Measurements from ENCODE around the gene NCOA3. TPM values are rescaled to one million over a fixed set of nuclear protein-coding genes. Genes with fewer than 3 reads are reported as not detected.
"Not testable (repeated sequence)": the region's sequence is repeated elsewhere in the genome, so short reads cannot be mapped to it uniquely, and the experiment has no call there.

Gene NCOA3
- total and polyA plus RNA-seq, 12 donors = 2.6 to 35.6 (median 22.2) TPM

- no peak for TF ChIP-seq POLR2A (IDR thresholded peaks at IDR 0.05)
- TF ChIP-seq CTCF (IDR thresholded peaks at IDR 0.05) = no peak
- peaks cover 36 to 68% of the 10 kb centered on the region in 2 donors for H3K4me1 ChIP-seq (replicated peaks in 1 of 2)
- H3K27ac ChIP-seq = peak overlapping the region; percentile 4 to 62 (median 43)
- H3K4me3 ChIP-seq = no peak overlapping the region
- intact Hi-C loops (cut with DNase I) = no loop called here
- no peaks in the 10 kb centered on the region for H3K27me3 ChIP-seq
- peak in 4 of 7 donors; percentile 31 to 58 (median 48) for DNase-seq
- no peaks in the 10 kb centered on the region for H3K36me3 ChIP-seq (replicated peaks in 1 of 2)
- WGBS, 4 donors = 45 to 50% (median 47%) methylated on average over 4 of the region's 4 CpGs
- no peaks in the 10 kb centered on the region for H3K9me3 ChIP-seq (replicated peaks in 1 of 3)
Measured at GRCh38 chr20:47574616-47575364, 73.1 kb downstream of the NCOA3 start.

GRCh38 chr20:47576516-47577033 is 74.9 kb downstream of the NCOA3 start:
- intact Hi-C loops (cut with DNase I) = no loop called here
- peaks cover 36 to 71% of the 10 kb centered on the region in 2 donors for H3K4me1 ChIP-seq (replicated peaks in 1 of 2)
- peak overlapping the region in 1 of 4 donors; percentile 23 for H3K4me3 ChIP-seq
- TF ChIP-seq POLR2A (IDR thresholded peaks at IDR 0.05) (peak in 1 of 2 donors; percentile 49), CTCF (IDR thresholded peaks at IDR 0.05) (no peak)
- no peaks in the 10 kb centered on the region for H3K27me3 ChIP-seq
- H3K27ac ChIP-seq = peak overlapping the region; percentile 14 to 60 (median 46)
- no peaks in the 10 kb centered on the region for H3K36me3 ChIP-seq (replicated peaks in 1 of 2)
- WGBS, 4 donors = 2 to 12% (median 3%) methylated on average over 4 of the region's 4 CpGs
- H3K9me3 ChIP-seq (replicated peaks in 1 of 3) = no peaks in the 10 kb centered on the region
- peak; percentile 50 to 83 (median 72) for DNase-seq

DNA sequence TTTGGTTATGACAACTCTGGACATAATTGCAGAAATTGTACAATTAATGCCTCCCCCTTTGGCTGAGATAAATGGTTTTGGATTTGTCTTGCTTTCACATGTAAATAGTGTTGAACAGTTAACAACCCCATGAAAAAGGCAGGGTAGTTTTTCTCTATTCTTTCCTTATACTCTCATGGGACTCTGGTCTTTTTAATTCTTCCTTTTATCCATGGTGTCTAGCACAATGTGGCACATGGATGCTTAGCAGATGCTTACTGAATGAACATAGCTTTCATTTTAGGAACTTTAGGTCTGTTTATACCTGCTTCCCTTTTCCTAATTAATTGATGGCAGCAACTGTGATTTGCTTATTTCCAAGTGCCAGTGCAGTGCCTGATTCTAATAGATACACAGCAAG is 75.6 kb downstream of the NCOA3 start:
- peaks cover 36 to 71% of the 10 kb centered on the region in 2 donors for H3K4me1 ChIP-seq (replicated peaks in 1 of 2)
- intact Hi-C loops (cut with DNase I) = no loop called here
- no peaks in the 10 kb centered on the region for H3K27me3 ChIP-seq
- no peak for DNase-seq
- TF ChIP-seq POLR2A (IDR thresholded peaks at IDR 0.05) (no peak), CTCF (IDR thresholded peaks at IDR 0.05) (no peak)
- no peaks in the 10 kb centered on the region for H3K36me3 ChIP-seq (replicated peaks in 1 of 2)
- no peaks in the 10 kb centered on the region for H3K9me3 ChIP-seq (replicated peaks in 1 of 3)
- H3K4me3 ChIP-seq = no peak overlapping the region
- peak overlapping the region in 3 of 5 donors; percentile 46 to 60 (median 51) for H3K27ac ChIP-seq

DNA sequence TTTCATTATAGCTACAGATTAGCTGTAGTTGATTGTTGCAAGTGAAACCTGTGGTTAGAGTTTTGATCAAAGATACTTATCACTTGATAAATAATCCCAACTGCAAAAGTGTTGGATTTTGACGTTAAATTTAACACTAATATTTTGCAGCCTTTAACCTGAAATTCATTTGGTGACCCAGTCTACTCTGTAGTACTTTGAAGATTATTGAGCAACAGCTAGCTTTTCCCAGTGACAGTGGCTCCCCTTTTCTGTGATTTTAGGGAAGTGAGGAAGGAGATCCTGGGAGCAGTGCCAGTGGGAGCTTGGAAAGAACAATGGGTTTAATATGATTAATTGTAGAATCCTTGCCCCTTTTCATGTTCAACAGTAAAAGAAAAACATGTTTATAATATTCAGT is 76.9 kb downstream of the NCOA3 start:
- WGBS, 4 donors = 19 to 35% (median 26%) methylated on average over 1 of the region's 1 CpG
- Histone ChIP-seq H3K27ac (peak overlapping the region in 2 of 5 donors; percentile 6 to 34), H3K27me3 (no peaks in the 10 kb centered on the region), H3K4me3 (no peak overlapping the region), H3K4me1 (replicated peaks in 1 of 2) (peaks cover 36 to 65% of the 10 kb centered on the region in 2 donors), H3K36me3 (replicated peaks in 1 of 2) (no peaks in the 10 kb centered on the region), H3K9me3 (replicated peaks in 1 of 3) (no peaks in the 10 kb centered on the region)
- intact Hi-C loops (cut with DNase I) = no loop called here
- no peak for TF ChIP-seq CTCF (IDR thresholded peaks at IDR 0.05)
- no peak for TF ChIP-seq POLR2A (IDR thresholded peaks at IDR 0.05)
- DNase-seq = peak in 4 of 7 donors; percentile 34 to 73 (median 56)

DNA sequence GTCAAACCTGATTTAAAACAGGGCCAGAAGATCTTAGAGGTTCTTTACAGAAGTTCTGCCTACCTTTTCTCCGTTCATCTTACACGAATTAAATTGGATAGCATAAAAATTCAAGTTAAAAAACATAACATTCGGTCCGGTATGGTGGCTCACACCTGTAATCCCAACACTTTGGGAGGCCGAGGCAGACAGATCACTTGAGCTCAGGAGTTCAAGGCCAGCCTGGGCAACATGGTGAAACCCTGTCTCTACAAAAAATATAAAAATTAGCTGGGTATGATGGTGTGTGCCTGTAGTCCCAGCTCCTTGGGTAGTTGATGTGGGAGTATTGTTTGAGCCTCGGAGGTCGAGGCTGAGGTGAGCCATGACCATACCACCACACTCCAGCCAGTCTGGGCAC is 79.0 kb downstream of the NCOA3 start:
- DNase-seq; H3K27me3 ChIP-seq; intact Hi-C loops (cut with DNase I); H3K4me3 ChIP-seq; H3K9me3 ChIP-seq (replicated peaks in 1 of 3); H3K27ac ChIP-seq; H3K36me3 ChIP-seq (replicated peaks in 1 of 2): not testable (repeated sequence)
- H3K4me1 ChIP-seq (replicated peaks in 1 of 2) = peaks cover 26 to 47% of the 10 kb centered on the region in 2 donors
- WGBS, 4 donors = 81 to 90% (median 82%) methylated on average over 7 of the region's 7 CpGs

All from adrenal gland (tissue), 12 donors.